Measurements from ENCODE around the gene RNF125.
"Not testable (repeated sequence)": the region's sequence is repeated elsewhere in the genome, so short reads cannot be mapped to it uniquely, and the experiment has no call there.

The RNF125 gene

GRCh38 chr18:32026491-32027086 is 8.0 kb downstream of the RNF125 start:
- no peak for DNase-seq

GRCh38 chr18:32029558-32029957 is 10.9 kb downstream of the RNF125 start:
- DNase-seq = no peak

- no peak for DNase-seq
Observed at GRCh38 chr18:32032609-32033008, 14.0 kb downstream of the RNF125 start.

GRCh38 chr18:32036506-32037180 is 18.0 kb downstream of the RNF125 start:
- no peak for DNase-seq

GRCh38 chr18:32037616-32038015 is 19.0 kb downstream of the RNF125 start:
- DNase-seq = no peak

GRCh38 chr18:32040936-32041335 is 22.3 kb downstream of the RNF125 start:
- peak; percentile 73 for DNase-seq

GRCh38 chr18:32042337-32042736 is 23.7 kb downstream of the RNF125 start:
- no peak for DNase-seq

GRCh38 chr18:32048507-32049091 is 30.0 kb downstream of the RNF125 start:
- peak; percentile 34 for DNase-seq

- peak; percentile 63 for DNase-seq
Observed at GRCh38 chr18:32049393-32050171, 31.0 kb downstream of the RNF125 start.

- DNase-seq = no peak
Observed at GRCh38 chr18:32056613-32057358, 38.2 kb downstream of the RNF125 start.

GRCh38 chr18:32057624-32058165 is 39.1 kb downstream of the RNF125 start:
- no peak for DNase-seq

- no peak for DNase-seq
Observed at GRCh38 chr18:32060026-32060425, 41.4 kb downstream of the RNF125 start.

GRCh38 chr18:32067375-32068167 is 48.9 kb downstream of the RNF125 start:
- no peak for DNase-seq

- DNase-seq = peak; percentile 62
Observed at GRCh38 chr18:32072321-32072720, 53.7 kb downstream of the RNF125 start.

- no peak for DNase-seq
Observed at GRCh38 chr18:32074206-32074605, 55.6 kb downstream of the RNF125 start.

GRCh38 chr18:32078845-32079244 is 60.2 kb downstream of the RNF125 start:
- DNase-seq = no peak

- DNase-seq = no peak
Observed at GRCh38 chr18:32081881-32082280, 63.3 kb downstream of the RNF125 start.

- no peak for DNase-seq
Observed at GRCh38 chr18:32083781-32084180, 65.2 kb downstream of the RNF125 start.

- DNase-seq = no peak
Observed at GRCh38 chr18:32086881-32087280, 68.3 kb downstream of the RNF125 start.

GRCh38 chr18:32090831-32091230 is 72.2 kb downstream of the RNF125 start:
- not testable (repeated sequence) for DNase-seq

GRCh38 chr18:32091325-32091723 is 72.7 kb downstream of the RNF125 start:
- DNase-seq = no peak
